Stimulated activated naive B cell treated with anti-CD40 and anti-IgM and Interleukin-4, amounts not matched to agents 10 μg/mL and 1 μg/mL and 100 μg/mL, for 72 hours (primary cell): Measurements from ENCODE around the gene MACO1.
A peak's percentile ranks its signal among the peaks of the same experiment; 100 is the strongest.

ENCODE experiments used
- ATAC-seq, 2 donors: fragments of 150-1000 bp; cut with Tn5 transposase; replicated peaks; 2 replicates each; pipeline ENCODE4 v1.10.0; 2021; ENCODE audit warnings: moderate library complexity in 1 of 2
- DNase-seq: peaks from one replicate; pipeline ENCODE4 v3.0.0; 2021
- H3K27ac Mint-ChIP-seq: one replicate; pipeline ENCODE4 v1.8.0; 2022; ENCODE audit warnings: mild to moderate bottlenecking, mixed read lengths
- H3K27me3 Mint-ChIP-seq, 2 donors: one replicate each; pipeline ENCODE4 v1.8.0; 2022; ENCODE audit warnings: mixed read lengths in 2 of 2
- H3K36me3 Mint-ChIP-seq, 2 donors: one replicate each; pipeline ENCODE4 v1.8.0; 2022; ENCODE audit warnings: mixed read lengths in 2 of 2, mild to moderate bottlenecking in 1 of 2
- H3K4me1 Mint-ChIP-seq, 2 donors: one replicate each; pipeline ENCODE4 v1.8.0; 2022; ENCODE audit warnings: mixed read lengths in 2 of 2, mild to moderate bottlenecking in 1 of 2
- H3K4me3 Mint-ChIP-seq, 2 donors: one replicate each; pipeline ENCODE4 v1.8.0; 2022; ENCODE audit warnings: mild to moderate bottlenecking in 2 of 2, mixed read lengths in 2 of 2, moderate library complexity in 1 of 2
- H3K9me3 Mint-ChIP-seq, 2 donors: one replicate each; pipeline ENCODE4 v1.8.0; 2022; ENCODE audit warnings: mixed read lengths in 2 of 2, mild to moderate bottlenecking in 1 of 2

Gene MACO1

DNA sequence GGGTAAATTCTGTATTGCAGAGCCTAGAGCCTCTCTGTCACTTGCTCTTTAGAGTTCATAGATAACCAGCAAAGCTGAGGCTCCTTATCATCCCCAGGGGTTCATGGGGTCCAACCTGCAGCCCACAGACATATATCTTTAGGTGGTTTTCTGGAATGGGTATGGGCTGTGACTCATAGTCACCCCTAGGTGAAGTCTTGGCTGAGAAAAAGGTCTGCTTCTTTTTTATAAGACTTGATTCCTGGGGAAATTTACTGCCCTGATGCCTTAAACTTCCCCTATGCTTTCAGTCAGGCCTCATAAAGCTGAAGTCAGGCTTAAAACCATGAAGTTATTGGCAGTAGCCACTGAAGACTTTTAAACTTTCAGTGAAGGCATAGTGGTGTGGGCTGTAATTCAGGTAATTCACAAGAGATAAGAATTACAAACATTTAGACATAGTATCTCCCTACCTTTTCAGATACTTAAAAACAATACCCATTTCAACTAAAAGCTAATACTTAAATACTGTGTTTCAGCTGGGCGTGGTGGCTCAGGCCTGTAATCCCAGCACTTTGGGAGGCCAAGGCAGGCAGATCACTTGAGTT lies 46.8 kb downstream of the MACO1 start:
- peaks cover 28 to 55% of the 10 kb centered on the region in 2 donors for H3K4me1 Mint-ChIP-seq
- peak overlapping the region; percentile 42 for H3K27ac Mint-ChIP-seq
- peaks cover 6 to 17% of the 10 kb centered on the region in 2 donors for H3K36me3 Mint-ChIP-seq
- DNase-seq (peak; percentile 2), ATAC-seq (peak; percentile 74 to 81)
- H3K4me3 Mint-ChIP-seq = no peak overlapping the region
- H3K9me3 Mint-ChIP-seq = no peaks in the 10 kb centered on the region
- no peaks in the 10 kb centered on the region for H3K27me3 Mint-ChIP-seq

DNA sequence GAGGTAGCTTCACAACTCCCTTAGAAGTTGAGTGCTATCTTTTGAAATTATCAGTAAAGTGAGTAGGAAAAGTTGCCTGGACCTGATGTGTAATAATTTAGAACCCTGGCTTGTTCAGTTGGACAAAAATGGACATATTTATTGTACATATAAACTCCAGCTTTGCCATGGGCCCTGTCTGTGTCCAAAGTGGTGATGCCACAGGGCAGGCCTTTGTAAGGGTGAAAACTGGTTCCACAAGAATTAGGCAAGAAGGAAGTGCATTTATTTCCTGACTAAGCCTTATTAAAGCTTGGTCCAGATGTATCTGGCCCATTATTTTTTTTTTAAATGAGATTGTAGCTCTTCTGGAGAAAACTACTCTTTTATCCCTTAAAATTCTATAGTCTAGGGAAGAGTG lies 47.9 kb downstream of the MACO1 start:
- Mint-ChIP-seq H3K27me3 (no peaks in the 10 kb centered on the region), H3K4me3 (no peak overlapping the region), H3K27ac (no peak overlapping the region), H3K4me1 (peaks cover 26 to 45% of the 10 kb centered on the region in 2 donors), H3K9me3 (no peaks in the 10 kb centered on the region), H3K36me3 (peaks cover 5 to 20% of the 10 kb centered on the region in 2 donors)
- DNase-seq = no peak
- no peak for ATAC-seq

DNA sequence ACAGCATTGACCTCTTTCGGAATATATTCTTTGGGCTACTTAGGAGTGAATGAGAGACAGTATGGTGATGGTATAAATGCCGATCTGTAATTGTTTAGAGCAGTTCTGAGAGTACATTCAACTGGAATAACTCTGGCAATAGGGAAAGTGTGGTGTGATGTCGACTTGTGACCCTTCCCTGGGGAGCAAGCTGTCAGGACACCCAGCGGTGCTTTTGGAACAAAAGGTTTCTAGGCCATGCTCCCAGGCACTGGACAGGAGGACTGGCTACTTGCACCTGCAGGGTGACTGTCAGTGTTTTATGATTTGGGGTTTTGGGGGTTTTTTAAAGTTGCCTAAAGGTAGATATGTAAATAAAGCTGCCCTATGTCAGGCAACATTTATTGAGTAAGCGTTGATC lies 50.9 kb downstream of the MACO1 start:
- ATAC-seq = no peak
- no peak overlapping the region for H3K27ac Mint-ChIP-seq
- no peaks in the 10 kb centered on the region for H3K9me3 Mint-ChIP-seq
- H3K4me3 Mint-ChIP-seq = no peak overlapping the region
- DNase-seq = no peak
- H3K4me1 Mint-ChIP-seq = peaks cover 21 to 36% of the 10 kb centered on the region in 2 donors
- H3K36me3 Mint-ChIP-seq = peaks cover 9 to 21% of the 10 kb centered on the region in 2 donors
- no peaks in the 10 kb centered on the region for H3K27me3 Mint-ChIP-seq

DNA sequence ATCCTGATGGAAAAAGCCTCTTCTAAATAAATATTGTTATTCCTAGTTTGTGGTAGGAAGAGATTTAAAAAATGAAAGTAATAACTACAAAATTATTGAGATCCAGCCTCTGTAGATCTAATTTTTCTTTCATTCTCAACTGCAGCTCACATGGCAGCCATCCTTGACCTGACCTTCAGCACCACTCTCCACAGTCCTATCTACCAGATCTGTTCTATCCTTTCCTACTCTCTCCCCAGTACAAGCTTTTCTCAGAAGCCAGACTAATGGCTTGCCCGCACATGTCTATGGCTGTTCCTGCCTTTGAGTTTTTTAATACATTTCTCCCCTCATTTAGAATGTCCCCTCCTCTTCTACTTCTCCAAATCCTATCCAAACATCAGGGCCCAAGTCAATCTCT lies 51.5 kb downstream of the MACO1 start:
- no peak for DNase-seq
- no peaks in the 10 kb centered on the region for H3K27me3 Mint-ChIP-seq
- no peaks in the 10 kb centered on the region for H3K9me3 Mint-ChIP-seq
- no peak for ATAC-seq
- H3K4me3 Mint-ChIP-seq = no peak overlapping the region
- H3K4me1 Mint-ChIP-seq = peaks cover 16 to 30% of the 10 kb centered on the region in 2 donors
- peaks cover 12 to 23% of the 10 kb centered on the region in 2 donors for H3K36me3 Mint-ChIP-seq
- H3K27ac Mint-ChIP-seq = peak overlapping the region; percentile 3

DNA sequence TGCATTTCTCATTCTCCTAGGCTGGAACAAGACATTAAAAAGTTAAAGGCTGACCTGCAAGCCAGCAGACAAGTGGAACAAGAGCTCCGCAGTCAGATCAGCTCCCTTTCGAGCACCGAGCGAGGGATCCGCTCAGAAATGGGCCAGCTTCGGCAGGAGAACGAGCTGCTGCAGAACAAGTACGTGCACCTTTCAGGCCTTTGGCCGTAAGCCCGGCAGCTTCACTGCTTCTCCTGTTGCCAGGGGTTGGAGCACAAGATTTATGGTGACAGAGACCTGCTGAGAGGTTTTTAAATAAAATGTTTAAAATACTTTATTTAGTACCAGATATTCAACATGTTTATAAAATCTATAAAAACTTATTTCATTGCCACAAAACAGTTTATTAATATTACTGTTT lies 53.4 kb downstream of the MACO1 start:
- peaks cover 15 to 25% of the 10 kb centered on the region in 2 donors for H3K4me1 Mint-ChIP-seq
- DNase-seq = no peak
- no peak for ATAC-seq
- no peaks in the 10 kb centered on the region for H3K27me3 Mint-ChIP-seq
- no peaks in the 10 kb centered on the region for H3K9me3 Mint-ChIP-seq
- peaks cover 15 to 26% of the 10 kb centered on the region in 2 donors for H3K36me3 Mint-ChIP-seq
- peak overlapping the region; percentile 5 for H3K27ac Mint-ChIP-seq
- H3K4me3 Mint-ChIP-seq = no peak overlapping the region

DNA sequence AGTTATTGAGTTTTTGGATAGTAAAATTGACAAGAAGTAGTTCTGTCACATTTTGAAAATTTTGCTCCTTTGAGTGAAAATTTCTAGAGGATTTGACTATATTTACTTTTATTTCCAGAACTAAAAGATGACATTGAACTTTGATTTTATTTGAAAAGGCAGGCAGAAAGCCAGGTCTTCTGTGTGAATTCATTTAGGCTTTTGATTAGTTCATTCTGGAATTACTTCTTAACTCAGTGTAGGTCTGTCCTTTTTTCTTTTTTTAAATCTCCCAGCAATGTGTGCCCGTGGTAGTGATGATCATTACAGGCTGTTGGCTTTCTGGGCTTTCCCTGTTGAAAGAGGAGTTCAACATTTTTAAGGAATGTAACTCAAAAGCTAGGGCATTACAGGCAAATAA lies 53.8 kb downstream of the MACO1 start:
- Mint-ChIP-seq H3K4me1 (peaks cover 15 to 25% of the 10 kb centered on the region in 2 donors), H3K36me3 (peaks cover 13 to 31% of the 10 kb centered on the region in 2 donors), H3K4me3 (no peak overlapping the region), H3K27ac (peak overlapping the region; percentile 65), H3K27me3 (no peaks in the 10 kb centered on the region), H3K9me3 (no peaks in the 10 kb centered on the region)
- no peak for ATAC-seq
- DNase-seq = no peak

DNA sequence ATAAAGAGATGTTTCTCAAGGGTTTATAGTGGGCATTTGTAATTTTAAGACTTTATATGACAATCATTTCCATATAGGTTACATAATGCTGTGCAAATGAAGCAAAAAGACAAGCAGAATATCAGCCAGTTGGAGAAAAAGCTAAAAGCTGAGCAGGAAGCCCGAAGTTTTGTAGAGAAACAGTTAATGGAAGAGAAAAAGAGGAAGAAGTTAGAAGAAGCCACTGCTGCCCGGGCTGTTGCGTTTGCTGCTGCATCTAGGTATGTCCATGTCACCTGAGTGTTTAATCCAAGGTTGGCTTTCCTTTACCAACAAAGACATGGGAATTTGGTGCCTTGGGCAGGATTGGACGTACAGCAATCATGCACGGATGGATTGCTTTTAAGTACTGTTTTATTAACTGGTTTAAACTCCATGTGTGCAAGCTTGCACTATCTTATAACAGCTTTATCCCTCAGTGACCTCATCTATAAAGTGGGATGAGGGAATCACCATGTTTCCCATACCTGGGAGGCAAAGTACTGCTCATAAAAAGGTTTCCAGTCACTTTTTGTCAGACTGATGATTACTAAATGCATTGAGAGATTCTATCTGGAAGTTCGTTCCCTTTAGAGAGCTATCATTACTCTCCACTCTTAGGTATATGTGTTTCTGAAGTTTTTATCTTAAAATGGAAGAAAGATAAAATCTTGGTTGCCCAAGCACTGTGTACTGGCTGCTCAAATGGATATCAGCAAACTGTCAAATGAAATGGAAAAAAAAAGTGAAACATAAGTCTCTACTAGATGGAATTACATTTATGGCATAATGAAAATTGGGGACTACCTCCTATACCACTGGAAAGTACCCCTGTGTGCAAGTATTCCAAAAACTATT lies 55.1 kb downstream of the MACO1 start:
- no peak for ATAC-seq
- H3K27ac Mint-ChIP-seq = no peak overlapping the region
- H3K4me1 Mint-ChIP-seq = peaks cover 15 to 25% of the 10 kb centered on the region in 2 donors

DNA sequence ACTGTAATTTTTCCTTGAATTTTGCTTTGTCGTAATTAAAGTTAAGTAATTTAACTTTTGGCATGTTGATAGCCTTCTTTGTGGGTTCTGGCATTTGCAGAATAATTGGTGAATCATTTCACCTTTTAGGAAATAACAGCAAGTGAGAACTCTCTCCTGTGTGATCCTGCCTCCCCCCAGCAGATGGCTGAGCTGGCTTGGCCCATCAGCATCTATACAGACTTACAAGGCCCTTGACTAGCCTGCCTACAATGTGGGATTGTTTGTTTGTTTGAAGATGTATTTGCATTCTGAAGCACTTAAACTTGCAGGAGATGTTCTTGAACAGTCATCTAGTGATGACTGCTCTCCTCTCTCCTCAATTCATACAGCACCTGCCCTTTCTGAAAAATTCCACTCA lies 55.9 kb downstream of the MACO1 start:
- Mint-ChIP-seq H3K27ac (no peak overlapping the region), H3K4me3 (no peak overlapping the region), H3K27me3 (no peaks in the 10 kb centered on the region), H3K36me3 (peaks cover 21 to 44% of the 10 kb centered on the region in 2 donors), H3K4me1 (peaks cover 13 to 22% of the 10 kb centered on the region in 2 donors), H3K9me3 (no peaks in the 10 kb centered on the region)
- ATAC-seq = no peak
- DNase-seq = no peak

More for the DNA sequence above, 55.1 kb downstream of the MACO1 start:
- Mint-ChIP-seq H3K9me3 (no peaks in the 10 kb centered on the region), H3K4me3 (no peak overlapping the region), H3K27me3 (no peaks in the 10 kb centered on the region), H3K36me3 (peaks cover 16 to 38% of the 10 kb centered on the region in 2 donors)
- DNase-seq = no peak

DNA sequence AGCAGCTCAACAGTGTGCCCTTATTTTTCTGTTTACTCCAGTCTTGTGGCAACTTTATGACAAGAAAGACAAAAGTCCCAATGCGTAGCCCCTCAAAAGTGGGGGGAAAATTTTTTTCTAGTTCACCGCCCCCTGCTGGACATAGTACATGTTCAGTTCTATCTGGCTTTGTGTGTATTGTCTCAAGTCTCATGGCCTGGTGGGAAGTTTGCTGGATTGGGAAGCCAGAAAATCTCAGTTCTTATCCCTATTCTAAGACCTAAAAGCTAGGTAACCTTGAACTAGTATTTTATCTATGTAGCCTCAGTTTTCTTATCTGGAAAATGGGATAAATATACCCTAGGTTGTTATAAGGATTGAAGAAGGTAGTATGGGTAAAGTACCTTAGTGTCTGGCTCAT lies 56.9 kb downstream of the MACO1 start:
- H3K27me3 Mint-ChIP-seq = no peaks in the 10 kb centered on the region
- peaks cover 29 to 49% of the 10 kb centered on the region in 2 donors for H3K36me3 Mint-ChIP-seq
- ATAC-seq = no peak
- H3K9me3 Mint-ChIP-seq = no peaks in the 10 kb centered on the region
- H3K4me1 Mint-ChIP-seq = peaks cover 8 to 15% of the 10 kb centered on the region in 2 donors
- DNase-seq = no peak
- H3K4me3 Mint-ChIP-seq = no peak overlapping the region
- H3K27ac Mint-ChIP-seq = no peak overlapping the region

DNA sequence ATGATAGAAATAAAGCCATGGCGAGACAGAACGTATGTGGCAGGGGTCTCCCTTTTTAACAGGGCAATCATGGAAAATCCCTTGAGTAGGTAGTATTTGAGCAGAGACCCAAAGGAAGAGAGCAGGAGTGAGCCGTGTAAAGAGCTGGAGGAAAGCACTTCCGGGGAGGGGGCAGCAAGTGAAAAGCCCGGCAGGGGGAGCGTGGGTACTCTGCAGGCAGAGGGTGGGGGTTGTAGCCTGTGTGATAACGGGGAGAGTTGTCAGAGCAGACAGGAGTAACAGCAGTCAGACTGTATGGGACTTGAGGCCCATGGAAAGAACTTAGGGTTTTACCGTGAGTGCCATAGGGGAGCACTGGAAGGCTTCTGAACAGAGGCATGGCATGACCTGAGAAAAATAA lies 61.6 kb downstream of the MACO1 start:
- Mint-ChIP-seq H3K9me3 (no peaks in the 10 kb centered on the region), H3K27me3 (no peaks in the 10 kb centered on the region), H3K27ac (no peak overlapping the region), H3K36me3 (peaks cover 44 to 55% of the 10 kb centered on the region in 2 donors), H3K4me3 (no peak overlapping the region), H3K4me1 (no peaks in the 10 kb centered on the region)
- ATAC-seq (no peak), DNase-seq (no peak)

DNA sequence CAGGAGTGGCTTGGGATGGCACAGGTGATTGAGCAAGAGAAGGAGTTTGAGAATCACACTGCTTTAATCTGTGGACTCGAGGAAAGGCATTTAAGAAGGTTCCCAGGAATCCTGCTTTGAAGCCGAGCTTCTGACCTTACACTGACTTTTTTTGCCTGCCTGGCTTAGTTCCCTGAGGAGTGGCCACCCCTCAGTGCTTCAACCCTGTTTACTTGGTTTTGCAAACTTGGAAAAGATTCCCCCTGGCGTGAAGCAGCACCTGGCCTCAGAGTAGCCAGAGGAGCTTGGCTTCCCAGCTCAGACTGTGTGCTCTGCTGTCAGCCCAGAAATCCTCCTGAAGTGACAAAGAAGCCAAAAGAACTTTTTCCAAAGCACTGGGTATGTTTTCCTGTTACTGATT lies 64.3 kb downstream of the MACO1 start:
- Mint-ChIP-seq H3K27ac (no peak overlapping the region), H3K4me1 (no peaks in the 10 kb centered on the region), H3K27me3 (no peaks in the 10 kb centered on the region), H3K9me3 (no peaks in the 10 kb centered on the region), H3K36me3 (peaks cover 44 to 55% of the 10 kb centered on the region in 2 donors), H3K4me3 (no peak overlapping the region)
- no peak for ATAC-seq
- no peak for DNase-seq

DNA sequence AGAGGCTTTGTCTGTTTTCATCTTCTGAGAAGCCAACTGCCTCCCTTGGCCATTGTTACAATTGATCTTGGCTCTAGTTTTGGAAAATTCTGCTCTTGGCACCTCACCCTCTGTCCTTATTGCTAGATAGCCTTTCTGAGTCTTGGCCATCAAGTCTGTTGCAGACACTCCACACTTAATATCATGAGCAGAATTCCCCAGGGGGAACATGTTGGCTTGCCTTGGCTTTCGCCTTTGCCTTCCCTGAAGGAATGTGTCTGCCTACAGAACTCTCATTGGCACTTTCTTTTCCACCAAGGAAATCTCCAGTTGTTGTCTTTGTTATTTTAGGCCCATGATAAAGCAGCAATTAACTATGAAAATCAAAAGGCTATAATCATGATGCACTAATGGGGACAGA lies 70.0 kb downstream of the MACO1 start:
- no peak for DNase-seq
- H3K4me3 Mint-ChIP-seq = no peak overlapping the region
- H3K27me3 Mint-ChIP-seq = peaks cover 0 to 3% of the 10 kb centered on the region in 2 donors
- H3K27ac Mint-ChIP-seq = no peak overlapping the region
- peaks cover 41 to 46% of the 10 kb centered on the region in 2 donors for H3K36me3 Mint-ChIP-seq
- ATAC-seq = no peak
- no peaks in the 10 kb centered on the region for H3K9me3 Mint-ChIP-seq
- peaks cover 5 to 16% of the 10 kb centered on the region in 2 donors for H3K4me1 Mint-ChIP-seq

DNA sequence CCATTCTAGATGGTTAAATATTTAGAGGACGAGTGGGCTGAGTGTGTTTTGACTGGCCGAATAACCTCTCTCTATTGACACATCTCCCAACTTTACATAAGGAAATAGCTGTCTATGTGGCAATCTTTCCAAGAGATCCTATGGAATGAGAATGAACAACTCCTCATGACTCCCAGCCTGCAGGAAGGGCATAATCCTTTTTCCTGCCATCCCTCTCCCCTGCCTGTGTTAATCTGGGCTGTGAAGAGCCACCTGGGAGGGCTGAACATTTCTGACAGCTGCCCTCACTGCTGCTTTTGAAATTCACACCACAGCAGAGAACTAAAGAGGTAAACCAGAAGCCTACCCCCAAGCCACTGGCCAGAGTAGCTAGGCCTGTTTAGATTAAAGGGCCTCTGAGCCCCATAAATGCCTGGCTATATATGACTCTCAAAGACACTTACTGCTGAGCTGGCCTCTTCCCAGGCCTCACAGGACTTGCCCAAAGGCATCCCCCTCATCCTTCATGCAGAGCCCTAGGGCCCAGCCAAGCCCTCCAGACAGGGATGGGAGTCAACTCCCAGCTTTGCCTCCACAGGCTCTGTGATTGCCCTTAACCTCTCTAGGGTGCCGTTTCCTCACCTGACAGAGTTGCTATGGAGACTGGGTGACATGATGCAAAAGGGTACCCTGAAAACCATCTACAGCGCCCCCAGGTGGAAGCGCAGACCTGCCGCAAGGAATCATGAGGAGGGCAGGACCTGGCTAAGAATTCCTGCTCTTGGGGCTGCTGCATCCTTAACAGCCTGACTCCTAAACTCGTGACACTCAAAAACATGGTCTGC lies 70.8 kb downstream of the MACO1 start:
- Mint-ChIP-seq H3K27me3 (peaks cover 6 to 11% of the 10 kb centered on the region in 2 donors), H3K36me3 (peaks cover 36 to 50% of the 10 kb centered on the region in 2 donors), H3K9me3 (no peaks in the 10 kb centered on the region), H3K4me1 (peaks cover 6 to 16% of the 10 kb centered on the region in 2 donors), H3K27ac (no peak overlapping the region), H3K4me3 (no peak overlapping the region)
- ATAC-seq = no peak
- DNase-seq = no peak

DNA sequence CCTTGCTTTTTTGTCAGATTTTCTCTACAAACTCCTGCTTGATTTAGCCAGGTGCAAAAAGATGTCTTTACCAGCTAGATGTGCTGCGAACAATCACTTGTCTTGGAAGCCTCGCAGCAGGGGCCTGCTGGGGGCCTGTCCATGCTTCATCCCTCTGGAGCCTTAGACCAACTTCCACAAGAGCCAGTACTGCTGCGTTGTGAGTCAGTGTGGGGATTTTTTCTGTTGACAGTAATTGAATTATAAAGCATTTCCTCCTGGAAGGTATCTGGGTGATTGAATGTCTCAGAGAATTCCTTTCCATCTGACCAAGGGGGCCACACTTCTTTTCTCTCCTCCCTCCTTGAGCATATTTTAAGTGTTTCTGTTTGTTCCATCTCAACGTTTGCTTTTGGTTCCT lies 72.3 kb downstream of the MACO1 start:
- Mint-ChIP-seq H3K4me1 (peaks cover 6 to 16% of the 10 kb centered on the region in 2 donors), H3K27me3 (peaks cover 7 to 12% of the 10 kb centered on the region in 2 donors), H3K36me3 (peaks cover 31 to 39% of the 10 kb centered on the region in 2 donors), H3K27ac (no peak overlapping the region), H3K4me3 (no peak overlapping the region), H3K9me3 (no peaks in the 10 kb centered on the region)
- DNase-seq (no peak), ATAC-seq (no peak)
